ENCODE measurements around the gene PRSS56.
"Not testable (repeated sequence)": the region's sequence is repeated elsewhere in the genome, so short reads cannot be mapped to it uniquely, and the experiment has no call there.

PRSS56 gene

DNA sequence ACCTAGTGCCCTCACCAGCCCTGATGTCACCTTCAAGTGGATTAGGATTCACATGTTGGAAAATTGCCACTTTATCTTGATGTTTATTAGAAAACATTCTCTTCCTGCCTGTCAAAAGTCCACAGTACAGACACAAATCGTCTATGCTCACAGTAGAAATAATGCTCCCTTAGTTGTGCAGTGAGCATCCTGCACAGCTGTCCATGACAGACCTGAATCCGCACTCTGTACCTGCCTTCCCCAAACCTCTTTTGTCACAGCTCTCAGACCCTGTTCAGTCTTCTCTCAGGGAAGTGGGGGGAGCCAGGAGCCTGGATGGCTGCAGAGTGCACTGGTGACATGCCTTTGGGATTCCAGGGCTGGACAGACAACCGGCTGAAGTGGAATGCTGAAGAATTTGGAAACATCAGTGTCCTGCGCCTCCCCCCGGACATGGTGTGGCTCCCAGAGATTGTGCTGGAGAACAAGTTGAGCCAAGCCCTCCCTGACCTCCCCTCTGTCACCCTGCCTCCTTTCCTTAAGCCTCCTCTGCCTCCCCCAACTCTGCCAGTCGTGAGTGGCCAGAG, 7.8 kb downstream of the PRSS56 start:
- no peak for DNase-seq

DNA sequence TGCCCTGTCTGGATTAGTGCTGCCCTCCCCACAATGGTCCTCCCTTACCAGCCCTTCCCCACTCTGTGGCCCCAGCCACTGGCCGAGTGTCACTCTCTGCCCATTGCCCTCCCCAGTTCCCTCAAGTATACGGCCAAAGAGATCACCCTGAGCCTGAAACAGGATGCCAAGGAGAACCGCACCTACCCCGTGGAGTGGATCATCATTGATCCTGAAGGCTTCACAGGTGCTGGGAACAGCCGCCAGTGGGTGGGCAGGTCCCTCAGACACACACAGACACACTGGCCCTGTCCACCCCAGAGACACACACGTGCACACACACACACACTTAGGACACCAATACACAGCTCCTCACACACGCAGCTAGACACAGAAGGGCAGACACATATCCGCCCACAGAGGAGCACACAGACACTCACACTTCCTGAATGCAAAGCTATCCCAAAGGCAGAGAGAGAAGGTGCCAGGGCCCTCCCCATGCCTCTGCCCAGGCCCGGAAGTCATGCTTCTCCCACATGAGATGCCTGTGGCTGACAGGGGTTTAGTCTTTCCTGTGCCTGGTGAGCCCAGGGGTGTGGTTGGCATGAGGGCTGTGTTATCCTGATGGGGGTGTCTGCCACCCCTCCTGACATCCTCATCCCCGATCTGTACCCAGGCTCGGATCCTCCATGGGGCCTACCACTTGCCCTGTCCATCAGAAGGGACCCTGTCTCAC, 8.7 kb downstream of the PRSS56 start:
- no peak for DNase-seq

DNA sequence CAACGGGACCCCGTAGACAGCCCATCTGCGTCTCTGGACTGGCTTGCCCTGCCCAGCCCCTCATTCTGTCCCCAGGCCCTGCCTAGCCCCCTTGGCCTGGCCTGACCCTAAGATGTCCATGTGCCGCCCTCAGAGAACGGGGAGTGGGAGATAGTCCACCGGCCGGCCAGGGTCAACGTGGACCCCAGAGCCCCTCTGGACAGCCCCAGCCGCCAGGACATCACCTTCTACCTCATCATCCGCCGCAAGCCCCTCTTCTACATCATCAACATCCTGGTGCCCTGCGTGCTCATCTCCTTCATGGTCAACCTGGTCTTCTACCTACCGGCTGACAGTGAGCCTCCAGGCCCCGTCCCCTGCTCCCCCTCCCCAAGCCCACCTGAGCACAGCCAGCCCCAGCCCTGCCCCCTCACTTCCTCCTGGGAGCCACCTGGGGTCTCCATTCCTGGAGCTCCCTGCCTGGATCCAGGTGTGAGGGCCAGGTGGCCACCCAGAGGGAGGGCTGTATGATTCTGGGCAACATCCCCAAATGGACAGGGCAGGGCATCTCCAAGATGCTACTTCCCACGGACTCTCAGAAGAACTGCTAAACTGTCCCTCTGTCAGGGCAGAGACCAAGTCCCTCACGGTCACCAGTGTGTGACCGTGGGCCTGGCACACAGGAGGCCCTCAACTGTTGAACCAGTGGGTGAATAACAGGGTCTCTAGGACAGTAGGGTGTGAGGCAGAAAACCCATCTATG, 9.8 kb downstream of the PRSS56 start:
- no peak for DNase-seq

DNA sequence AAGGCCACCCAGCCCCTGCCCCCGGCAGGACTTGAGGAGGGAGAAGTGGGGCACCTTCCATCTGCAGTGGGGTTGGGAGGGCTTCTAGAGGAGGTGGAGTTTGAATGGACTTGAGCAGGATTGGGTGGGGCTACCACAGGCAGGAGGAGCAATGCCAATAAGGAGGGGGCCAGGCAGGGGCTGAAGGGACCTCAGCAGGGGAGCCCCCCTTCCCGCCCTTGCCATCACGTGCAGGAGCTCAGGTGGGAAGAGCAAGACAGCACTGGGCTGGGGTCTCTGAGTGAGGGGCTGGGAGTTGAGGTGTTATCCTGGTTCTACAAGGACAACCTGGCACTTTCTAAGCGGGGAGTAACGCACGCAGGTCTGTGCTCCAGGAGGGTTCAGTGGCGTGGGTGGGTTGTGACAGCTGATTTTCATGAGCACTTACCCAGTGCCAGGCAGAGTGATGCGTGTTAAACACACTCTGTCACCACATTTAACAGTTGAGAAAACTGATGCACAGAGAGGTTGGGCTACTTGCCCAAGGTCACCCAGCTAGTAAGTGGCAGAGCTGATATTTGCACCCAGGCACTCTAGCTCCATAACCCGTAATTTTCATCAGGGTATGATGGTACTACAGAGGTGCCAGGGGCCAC, 10.6 kb downstream of the PRSS56 start:
- DNase-seq, result no peak

DNA sequence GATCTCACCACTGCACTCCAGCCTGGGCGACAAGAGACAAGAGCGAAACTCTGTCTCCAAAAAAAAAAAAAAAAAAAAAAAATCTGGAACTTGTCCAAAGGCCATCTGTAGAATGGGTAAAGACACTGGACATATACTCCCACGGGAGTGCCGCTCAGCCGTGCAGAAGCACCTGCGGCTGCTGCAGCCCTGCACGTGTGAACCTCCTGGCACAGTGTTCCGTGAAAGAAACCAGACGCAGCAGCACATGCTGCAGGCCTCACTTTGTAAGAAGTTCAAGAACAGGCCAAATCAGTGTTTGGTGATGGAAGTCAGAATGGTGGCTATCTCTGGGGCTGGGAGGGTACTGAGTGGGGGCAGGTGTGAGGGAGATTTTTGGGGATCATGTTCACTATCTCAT, 12.2 kb downstream of the PRSS56 start:
- no peak for DNase-seq

DNA sequence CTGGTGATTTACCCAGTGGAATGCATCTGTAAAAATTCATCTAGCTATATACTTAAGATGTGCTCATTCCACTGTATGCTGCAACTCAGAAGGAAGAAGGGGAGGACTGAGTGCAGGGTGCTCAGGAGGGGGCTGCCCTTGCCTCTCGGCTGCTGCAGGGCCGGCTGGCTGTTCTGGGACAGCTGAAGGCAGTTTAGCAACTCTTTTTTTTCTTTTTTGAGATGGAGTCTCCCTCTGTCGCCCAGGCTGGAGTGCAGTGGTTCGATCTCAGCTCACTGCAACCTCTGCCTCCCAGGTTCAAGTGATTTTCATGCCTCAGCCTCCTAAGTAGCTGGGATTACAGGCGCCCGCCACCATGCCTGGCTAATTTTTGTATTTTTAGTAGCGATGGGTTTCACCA, 12.6 kb downstream of the PRSS56 start:
- DNase-seq, result not testable (repeated sequence)

DNA sequence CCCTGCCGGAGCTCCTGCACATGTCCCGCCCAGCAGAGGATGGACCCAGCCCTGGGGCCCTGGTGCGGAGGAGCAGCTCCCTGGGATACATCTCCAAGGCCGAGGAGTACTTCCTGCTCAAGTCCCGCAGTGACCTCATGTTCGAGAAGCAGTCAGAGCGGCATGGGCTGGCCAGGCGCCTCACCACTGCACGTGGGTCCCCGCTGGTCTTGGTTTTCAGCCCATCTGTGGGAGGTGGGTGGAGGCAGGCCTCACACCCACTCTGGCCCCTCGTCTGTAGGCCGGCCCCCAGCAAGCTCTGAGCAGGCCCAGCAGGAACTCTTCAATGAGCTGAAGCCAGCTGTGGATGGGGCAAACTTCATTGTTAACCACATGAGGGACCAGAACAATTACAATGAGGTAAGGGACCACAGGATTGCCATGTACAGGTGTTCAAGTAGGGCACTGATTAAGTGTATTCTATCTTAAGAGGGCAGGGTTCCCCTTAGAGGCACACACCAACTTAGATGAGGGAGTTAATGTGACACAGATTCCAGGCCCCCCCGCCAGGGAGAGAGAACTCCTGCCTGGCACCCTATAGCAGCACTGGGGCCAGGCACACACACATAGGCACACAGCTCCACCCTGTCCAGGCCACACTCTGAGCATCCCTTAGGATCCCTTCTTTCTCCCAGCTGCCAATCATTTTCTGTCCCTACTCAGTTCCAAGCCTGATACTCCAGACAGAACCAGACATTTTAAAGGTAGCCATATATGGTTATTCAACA, 13.9 kb downstream of the PRSS56 start:
- DNase-seq, result no peak

DNA sequence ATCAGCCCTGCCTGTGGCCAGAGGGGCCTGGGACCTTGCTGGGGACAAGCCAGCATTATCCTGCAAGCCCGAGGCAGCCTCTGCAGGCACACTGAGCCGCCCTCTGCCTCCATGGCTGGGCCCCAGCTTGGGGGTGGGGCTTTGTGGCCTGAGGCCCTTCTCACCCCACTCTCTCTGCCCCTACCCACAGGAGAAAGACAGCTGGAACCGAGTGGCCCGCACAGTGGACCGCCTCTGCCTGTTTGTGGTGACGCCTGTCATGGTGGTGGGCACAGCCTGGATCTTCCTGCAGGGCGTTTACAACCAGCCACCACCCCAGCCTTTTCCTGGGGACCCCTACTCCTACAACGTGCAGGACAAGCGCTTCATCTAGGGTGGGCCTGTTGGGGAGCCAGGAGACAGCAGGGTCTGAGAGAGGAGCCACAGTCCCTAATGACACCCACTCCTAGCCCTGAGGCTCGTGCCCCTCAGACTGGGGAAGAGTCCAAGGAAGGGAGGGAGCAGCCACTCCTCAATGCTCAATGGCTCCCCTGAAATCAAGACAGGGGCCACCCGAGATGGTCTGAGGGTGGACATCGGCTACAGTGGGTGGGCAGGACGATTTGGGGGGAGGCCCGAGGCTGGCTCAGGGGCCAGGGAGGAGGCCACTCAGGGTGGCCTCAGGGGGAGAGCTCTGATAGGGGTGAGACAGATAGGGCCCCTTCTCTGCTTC, 14.9 kb downstream of the PRSS56 start:
- no peak for DNase-seq

DNA sequence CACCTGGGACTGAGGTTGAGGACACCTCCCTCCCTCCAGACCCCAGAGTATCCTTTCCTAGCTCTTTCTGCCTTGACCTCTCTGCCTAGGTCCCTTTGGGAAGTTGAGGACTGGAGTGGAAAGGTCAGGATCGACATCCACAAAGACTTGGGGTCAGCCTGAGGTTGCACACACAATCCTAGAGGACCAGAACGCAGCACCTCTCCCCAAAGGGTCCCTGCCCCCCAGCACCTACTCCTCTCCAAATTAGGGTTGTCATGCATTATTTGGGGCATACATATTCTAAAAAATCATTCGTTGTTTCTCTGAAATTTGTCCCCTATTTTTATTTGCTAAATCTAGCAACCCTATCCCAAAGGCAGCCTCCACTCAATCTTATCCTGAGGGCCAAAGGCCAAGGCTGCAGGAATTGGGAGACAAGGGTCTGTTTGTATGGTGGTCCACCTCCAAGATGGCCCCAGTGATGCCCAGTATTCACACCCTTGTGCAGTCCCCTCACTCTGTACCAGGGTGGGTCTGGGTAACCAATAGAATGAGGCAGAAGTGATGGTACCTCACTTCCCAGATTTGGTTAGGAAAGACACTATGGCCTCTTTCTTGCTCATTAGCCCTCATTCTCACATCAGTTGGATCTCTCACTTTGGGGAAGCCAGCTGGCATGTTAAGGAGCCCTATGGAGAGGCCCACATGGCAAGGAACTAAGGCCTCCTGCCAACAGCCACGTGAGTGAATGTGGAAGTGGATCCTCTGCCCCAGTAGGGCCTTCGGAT, 15.8 kb downstream of the PRSS56 start:
- DNase-seq, result no peak

DNA sequence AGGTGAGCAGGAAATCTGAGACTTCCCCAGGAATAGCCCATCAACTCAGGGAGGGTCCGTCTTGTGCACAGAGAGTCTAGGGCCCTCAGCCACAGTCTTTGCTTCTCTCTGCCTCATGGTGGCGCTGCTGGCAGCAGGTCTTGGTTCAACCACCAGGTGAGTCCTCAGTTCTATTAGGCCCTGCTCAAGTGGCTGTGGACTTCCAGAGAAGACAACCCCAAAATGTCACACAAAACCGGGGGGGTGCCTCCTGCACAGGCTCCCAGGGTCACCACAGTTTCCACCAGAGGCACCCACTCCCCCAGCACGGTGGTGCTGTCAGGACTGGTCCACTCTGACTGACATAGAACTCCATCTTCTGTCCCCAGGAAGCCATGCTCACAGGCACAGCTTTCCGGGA, 16.9 kb downstream of the PRSS56 start:
- DNase-seq, result no peak

DNA sequence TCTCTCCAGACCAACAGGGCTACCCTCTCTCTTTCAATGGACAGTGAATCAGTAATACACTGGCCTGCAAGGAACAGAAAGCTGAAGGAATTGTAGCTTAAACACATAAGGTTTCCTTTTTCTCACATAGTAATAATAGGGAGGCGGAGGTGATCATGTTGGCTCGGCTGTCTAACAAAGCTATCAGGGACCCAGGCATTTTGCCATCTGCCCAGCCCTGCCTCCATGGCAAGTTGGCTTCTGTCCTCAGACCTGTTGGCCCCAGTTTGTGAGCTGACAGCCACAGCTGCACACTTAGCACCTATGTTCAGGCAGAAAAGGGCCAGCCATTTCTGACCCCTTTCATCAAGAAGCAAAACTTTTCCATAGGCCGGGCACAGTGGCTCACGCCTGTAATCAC, 17.3 kb downstream of the PRSS56 start:
- no peak for DNase-seq

DNA sequence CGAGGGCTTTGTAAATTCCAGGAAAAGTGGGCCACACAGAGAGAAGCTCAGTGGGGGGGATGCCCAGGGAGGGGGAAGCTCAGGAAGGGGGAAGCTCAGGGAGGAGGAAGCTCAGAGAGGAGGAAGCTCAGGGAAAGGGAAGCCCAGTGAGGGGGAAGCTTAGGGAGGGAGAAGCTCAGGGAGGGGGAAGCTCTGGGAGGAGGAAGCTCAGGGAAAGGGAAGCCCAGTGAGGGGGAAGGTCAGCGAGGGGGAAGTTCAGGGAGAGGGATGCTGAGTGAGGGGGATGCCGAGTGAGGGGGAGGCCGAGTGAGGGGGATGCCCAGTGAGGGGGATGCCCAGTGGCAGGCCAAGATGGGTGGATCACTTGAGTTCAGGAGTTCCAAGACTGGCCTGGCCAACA, 18.5 kb downstream of the PRSS56 start:
- no peak for DNase-seq

DNA sequence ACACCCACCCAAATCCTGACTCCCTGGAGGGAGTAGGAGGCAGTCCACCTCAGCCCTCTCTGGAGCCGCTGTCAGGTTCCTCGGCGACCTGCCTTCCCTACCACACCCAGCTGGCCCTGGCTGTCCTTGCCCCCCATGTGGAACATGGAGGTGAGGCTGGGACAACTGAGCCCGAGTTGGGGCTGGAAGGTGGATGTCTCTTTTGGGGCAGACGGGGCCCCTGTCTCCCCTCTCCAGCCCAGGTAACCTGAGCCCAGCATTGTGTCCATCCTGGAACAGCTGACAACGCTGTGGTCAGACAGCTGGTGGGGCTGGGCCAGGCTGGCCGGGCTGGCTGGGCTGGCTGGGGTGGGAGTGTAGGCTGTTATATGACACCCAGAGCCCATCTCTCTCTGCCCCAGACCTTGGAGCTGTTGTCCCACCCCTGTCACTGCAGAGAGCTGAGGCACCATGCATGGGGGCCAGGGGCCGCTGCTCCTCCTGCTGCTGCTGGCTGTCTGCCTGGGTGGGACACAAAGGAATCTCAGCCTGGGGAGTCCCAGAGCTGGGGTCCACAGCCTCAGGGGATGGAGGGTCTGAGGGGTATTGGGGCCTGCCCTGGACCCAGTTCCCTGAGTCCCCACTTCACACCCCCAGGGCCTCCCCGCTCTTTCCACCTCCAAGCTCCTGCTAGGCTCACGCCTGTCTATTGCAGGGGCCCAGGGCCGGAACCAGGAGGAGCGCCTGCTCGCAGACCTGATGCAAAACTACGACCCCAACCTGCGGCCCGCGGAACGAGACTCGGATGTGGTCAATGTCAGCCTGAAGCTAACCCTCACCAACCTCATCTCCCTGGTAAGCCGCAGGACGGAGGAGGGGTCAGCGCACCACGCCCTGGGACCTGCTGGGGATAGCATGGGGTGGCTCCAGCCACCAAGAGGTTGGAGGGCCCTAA, 19.4 kb downstream of the PRSS56 start, which contains the start of gene CHRNG:
Gene CHRNG, plus strand, starts transcription at position 395 of the 934 bp plus-strand sequence. Its CDS starts 56 bp downstream, at position 451.
- no peak for DNase-seq

DNA sequence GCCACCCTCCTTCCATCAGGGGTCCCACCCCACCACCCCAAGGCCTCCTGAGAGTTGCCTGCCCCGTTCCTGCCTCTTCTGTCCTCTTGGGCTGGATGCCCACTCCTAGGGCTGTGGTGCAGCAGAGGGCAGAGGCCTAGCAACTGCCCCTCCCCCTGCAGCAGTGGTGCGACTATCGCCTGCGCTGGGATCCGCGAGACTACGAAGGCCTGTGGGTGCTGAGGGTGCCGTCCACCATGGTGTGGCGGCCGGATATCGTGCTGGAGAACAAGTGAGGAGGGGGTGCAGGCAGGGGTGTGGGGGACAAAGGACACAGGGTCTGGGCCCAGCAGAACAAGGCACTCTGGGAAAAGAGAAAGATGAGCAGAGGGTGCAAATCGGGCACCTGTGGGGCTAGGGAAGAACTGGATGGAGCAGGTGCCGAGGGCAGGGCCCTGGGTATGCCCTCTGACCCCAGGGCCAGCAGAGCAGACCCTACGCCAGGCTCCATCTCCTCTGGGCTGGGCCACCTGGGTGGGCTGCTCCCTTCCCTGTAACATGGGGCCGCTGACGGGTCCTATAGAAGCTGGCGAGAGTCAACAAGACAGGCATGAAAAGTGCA, 20.4 kb downstream of the PRSS56 start:
- DNase-seq, result no peak

DNA sequence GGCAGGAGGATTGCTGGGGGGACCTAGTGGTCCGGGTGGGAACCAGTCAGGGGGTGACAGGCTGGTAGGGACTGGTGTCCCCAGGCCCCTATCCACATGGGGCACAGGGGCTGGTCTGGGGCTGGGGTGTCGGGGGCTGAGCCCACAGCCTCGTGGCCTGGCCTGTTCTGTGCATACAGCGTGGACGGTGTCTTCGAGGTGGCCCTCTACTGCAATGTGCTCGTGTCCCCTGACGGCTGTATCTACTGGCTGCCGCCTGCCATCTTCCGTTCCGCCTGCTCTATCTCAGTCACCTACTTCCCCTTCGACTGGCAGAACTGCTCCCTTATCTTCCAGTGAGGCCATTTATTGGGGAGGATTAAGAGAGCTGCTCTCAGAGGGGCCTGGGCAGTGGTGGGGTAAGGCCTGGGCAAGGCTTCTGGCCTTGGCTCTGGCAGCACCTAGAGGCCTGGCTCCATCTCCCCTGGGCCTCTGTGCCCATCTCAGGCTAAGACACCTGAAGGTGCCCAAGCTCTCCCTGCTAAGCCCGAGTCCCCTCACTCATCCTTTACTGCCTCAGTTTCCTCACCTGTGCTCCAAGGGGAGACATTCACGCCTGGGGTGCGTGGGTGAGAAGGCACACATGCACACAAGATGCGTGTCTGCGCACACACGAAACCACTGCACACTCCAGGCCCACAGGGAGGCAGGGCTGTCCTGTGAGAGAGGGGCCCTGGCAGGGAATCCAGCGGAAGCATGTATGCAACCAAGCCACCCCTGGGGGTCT, 21.2 kb downstream of the PRSS56 start:
- no peak for DNase-seq

DNA sequence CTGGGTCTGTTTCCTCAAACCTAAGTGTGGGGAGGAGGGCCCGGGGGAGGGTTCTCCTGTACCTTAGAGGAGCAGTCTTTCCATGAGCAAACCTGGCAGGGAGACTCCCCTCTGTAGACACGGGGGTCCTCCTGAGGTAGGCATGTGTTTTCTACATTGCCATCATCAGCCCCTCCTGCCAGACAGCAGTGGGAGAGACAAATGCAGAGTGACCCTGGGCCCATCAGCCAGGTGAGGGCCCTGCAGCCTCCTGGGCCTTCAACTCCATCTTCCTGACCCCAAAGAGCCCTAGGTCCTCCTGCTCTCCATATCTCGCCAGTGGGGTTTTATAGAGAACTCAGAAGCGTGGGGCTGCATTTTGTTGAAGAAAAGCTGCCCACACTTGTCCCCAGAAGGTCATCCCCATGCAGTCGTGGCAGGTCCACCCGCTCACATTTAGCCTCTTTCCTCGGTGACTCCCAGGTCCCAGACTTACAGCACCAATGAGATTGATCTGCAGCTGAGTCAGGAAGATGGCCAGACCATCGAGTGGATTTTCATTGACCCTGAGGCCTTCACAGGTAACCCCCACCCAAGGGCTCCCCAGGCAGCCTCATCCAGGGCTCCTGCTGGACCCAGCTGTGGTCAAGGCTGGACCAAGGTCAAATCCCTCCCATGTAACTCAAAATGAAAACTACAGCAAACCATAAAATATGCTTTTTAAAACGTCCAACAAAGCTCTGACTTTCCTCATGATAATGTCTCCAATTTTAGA, 21.9 kb downstream of the PRSS56 start:
- DNase-seq, result no peak

DNA sequence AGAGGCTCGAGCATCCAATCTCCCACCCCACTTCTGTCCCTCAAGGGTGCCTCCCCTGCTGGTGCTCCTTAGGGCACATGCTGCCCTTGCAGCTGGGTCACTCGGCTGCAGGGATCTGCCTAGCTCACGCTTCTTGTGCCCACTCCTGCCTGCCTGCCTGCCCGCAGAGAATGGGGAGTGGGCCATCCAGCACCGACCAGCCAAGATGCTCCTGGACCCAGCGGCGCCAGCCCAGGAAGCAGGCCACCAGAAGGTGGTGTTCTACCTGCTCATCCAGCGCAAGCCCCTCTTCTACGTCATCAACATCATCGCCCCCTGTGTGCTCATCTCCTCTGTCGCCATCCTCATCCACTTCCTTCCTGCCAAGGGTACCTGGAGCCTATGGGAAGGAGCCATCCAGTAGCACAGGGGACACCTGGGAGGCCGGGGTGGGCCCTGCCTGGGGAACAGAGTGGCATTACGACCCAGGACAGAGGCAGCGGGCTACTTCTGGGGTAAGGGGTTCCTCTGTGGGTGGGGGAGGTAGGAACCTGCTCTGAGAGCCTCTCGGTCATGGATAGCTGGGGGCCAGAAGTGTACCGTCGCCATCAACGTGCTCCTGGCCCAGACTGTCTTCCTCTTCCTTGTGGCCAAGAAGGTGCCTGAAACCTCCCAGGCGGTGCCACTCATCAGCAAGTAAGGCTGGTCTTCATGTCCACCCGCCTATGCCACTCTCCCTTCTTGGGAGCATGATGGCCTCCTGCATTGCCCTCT, 22.7 kb downstream of the PRSS56 start:
- DNase-seq, result no peak

Measured in HCEC 1CT (cell line).